ENCODE data around the gene NINJ2.

DNA sequence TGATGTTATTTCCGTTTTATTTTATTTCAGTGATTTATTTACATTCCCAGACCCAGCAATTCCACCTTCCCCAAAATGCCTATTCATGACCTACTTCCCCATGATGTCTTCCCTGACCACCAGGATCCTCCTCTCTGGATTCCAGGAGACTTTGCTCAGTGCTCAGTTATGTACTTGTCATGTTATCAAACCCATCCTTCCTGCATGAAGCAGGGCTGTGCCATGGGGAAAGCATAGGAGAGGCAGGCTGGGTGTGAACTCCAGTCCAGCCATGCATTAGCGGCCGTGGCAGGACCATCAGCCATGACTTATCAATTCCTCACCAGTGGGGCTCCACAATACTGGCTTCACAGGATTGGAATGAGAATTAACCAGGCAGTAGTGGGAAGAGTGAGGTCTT lies 145.7 kb downstream of the NINJ2 start:
- TF ChIP-seq, protein P1, sequence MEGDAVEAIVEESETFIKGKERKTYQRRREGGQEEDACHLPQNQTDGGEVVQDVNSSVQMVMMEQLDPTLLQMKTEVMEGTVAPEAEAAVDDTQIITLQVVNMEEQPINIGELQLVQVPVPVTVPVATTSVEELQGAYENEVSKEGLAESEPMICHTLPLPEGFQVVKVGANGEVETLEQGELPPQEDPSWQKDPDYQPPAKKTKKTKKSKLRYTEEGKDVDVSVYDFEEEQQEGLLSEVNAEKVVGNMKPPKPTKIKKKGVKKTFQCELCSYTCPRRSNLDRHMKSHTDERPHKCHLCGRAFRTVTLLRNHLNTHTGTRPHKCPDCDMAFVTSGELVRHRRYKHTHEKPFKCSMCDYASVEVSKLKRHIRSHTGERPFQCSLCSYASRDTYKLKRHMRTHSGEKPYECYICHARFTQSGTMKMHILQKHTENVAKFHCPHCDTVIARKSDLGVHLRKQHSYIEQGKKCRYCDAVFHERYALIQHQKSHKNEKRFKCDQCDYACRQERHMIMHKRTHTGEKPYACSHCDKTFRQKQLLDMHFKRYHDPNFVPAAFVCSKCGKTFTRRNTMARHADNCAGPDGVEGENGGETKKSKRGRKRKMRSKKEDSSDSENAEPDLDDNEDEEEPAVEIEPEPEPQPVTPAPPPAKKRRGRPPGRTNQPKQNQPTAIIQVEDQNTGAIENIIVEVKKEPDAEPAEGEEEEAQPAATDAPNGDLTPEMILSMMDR (IDR thresholded peaks at IDR 0.05): no peak
- no peak for TF ChIP-seq EP300 (IDR thresholded peaks at IDR 0.05)

All from sigmoid colon (tissue), 4 donors.